Epithelial cell of esophagus (primary cell): ENCODE data around the gene STOX2.

Experiments used
- DNase-seq: peaks from one replicate; pipeline ENCODE4 v3.0.0; 2010; ENCODE audit warnings: low read depth
- H3K4me3 ChIP-seq: 2 replicates; pipeline ENCODE4 v1.5.1; 2011; ENCODE audit warnings: mild to moderate bottlenecking, low read length, control low read depth
- CTCF ChIP-seq: IDR thresholded peaks from 2 replicates; pipeline ENCODE4 v1.5.1; 2011; ENCODE audit warnings: low read depth, mild to moderate bottlenecking, low read length, control low read depth, inconsistent platforms; ENCODE audit not compliant: insufficient read depth; ENCODE audit errors: missing control alignments

The STOX2 gene

GRCh38 chr4:184000457-184001396 is 95.6 kb downstream of the STOX2 start:
- DNase-seq: peak; percentile 43
- TF ChIP-seq CTCF: no peak
- H3K4me3 ChIP-seq: no peak overlapping the region

GRCh38 chr4:184003433-184003832 is 98.3 kb downstream of the STOX2 start:
- no peak overlapping the region for H3K4me3 ChIP-seq
- DNase-seq: no peak
- no peak for TF ChIP-seq CTCF

- no peak for TF ChIP-seq CTCF
Observed at GRCh38 chr4:184007891-184008290, 102.8 kb downstream of the STOX2 start.

GRCh38 chr4:184010696-184011095 is 105.6 kb downstream of the STOX2 start:
- TF ChIP-seq CTCF: no peak
- DNase-seq: no peak
- no peak overlapping the region for H3K4me3 ChIP-seq

More at GRCh38 chr4:184007891-184008290, 102.8 kb downstream of the STOX2 start:
- H3K4me3 ChIP-seq: no peak overlapping the region
- peak; percentile 25 for DNase-seq

GRCh38 chr4:184011826-184012380 is 106.8 kb downstream of the STOX2 start:
- H3K4me3 ChIP-seq: no peak overlapping the region
- TF ChIP-seq CTCF: no peak
- DNase-seq: no peak

- TF ChIP-seq CTCF: no peak
- no peak for DNase-seq
- no peak overlapping the region for H3K4me3 ChIP-seq
Observed at GRCh38 chr4:184012937-184013336, 107.8 kb downstream of the STOX2 start.
